Right renal cortex interstitium (tissue), 3 donors: ENCODE results near the gene TGFBR3L. TPM values are rescaled to one million over a fixed set of nuclear protein-coding genes. Genes with fewer than 3 reads are reported as not detected.
"Not testable (repeated sequence)": the region's sequence is repeated elsewhere in the genome, so short reads cannot be mapped to it uniquely, and the experiment has no call there.

Experiments
- DNase-seq, 3 donors: peaks; one replicate each; pipeline ENCODE4 v3.0.0-alpha.2; 2013; ENCODE audit warnings: low read depth in 3 of 3, low spot score in 2 of 3
- polyA plus RNA-seq, 3 donors: library from polyadenylated mRNA; unstranded; fragments of 120-200 nt; gene quantifications; one replicate each; pipeline ENCODE4 v1.2.1, GENCODE V29; 2013; ENCODE audit not compliant: insufficient read length in 3 of 3

Gene TGFBR3L
- polyA plus RNA-seq, 3 donors: 0.12 to 0.45 (median 0.32) TPM

- DNase-seq: no peak
These were observed 1.7 kb downstream of the TGFBR3L start for GRCh38 chr19:7916103-7916954.

GRCh38 chr19:7916955-7917266 is 2.3 kb downstream of the TGFBR3L start:
- DNase-seq: no peak

- DNase-seq: no peak
These were observed 2.8 kb downstream of the TGFBR3L start for GRCh38 chr19:7917267-7918061.

- not testable (repeated sequence) for DNase-seq
These were observed 3.5 kb downstream of the TGFBR3L start for GRCh38 chr19:7918062-7918614.

GRCh38 chr19:7918615-7919421 is 4.2 kb downstream of the TGFBR3L start:
- no peak for DNase-seq

GRCh38 chr19:7919610-7920518 is 5.2 kb downstream of the TGFBR3L start, which contains the start of gene SNAPC2:
TSS of gene SNAPC2 (plus strand) at chr19:7920338. CDS start at chr19:7920367, 29 bp downstream.
- peak; percentile 84 to 90 (median 88) for DNase-seq

- peak; percentile 64 to 90 (median 90) for DNase-seq
These were observed 6.1 kb downstream of the TGFBR3L start for GRCh38 chr19:7920519-7921301.

GRCh38 chr19:7921302-7921966 is 6.8 kb downstream of the TGFBR3L start:
- no peak for DNase-seq

GRCh38 chr19:7921967-7922835 is 7.6 kb downstream of the TGFBR3L start:
- DNase-seq: no peak

GRCh38 chr19:7922836-7923195 is 8.2 kb downstream of the TGFBR3L start:
- no peak for DNase-seq

GRCh38 chr19:7923295-7924191 is 8.9 kb downstream of the TGFBR3L start:
- no peak for DNase-seq

GRCh38 chr19:7924241-7924640 is 9.6 kb downstream of the TGFBR3L start:
- DNase-seq: no peak

- DNase-seq: no peak
These were observed 10.1 kb downstream of the TGFBR3L start for GRCh38 chr19:7924651-7925170.

- DNase-seq: peak; percentile 61 to 72 (median 70)
These were observed 10.7 kb downstream of the TGFBR3L start for GRCh38 chr19:7925171-7925851.

- no peak for DNase-seq
These were observed 11.5 kb downstream of the TGFBR3L start, which contains the start of gene CTXN1 for GRCh38 chr19:7926021-7926726. TSS of gene CTXN1 (minus strand) at chr19:7926135. CDS start at chr19:7925538, 597 bp downstream.
